ENCODE results near the gene PITHD1.

GRCh38 chr1:23791516-23792047 is 13.4 kb downstream of the PITHD1 start:
- TF ChIP-seq EZH2 (IDR thresholded peaks at IDR 0.05): no peak
- TF ChIP-seq, protein P1, sequence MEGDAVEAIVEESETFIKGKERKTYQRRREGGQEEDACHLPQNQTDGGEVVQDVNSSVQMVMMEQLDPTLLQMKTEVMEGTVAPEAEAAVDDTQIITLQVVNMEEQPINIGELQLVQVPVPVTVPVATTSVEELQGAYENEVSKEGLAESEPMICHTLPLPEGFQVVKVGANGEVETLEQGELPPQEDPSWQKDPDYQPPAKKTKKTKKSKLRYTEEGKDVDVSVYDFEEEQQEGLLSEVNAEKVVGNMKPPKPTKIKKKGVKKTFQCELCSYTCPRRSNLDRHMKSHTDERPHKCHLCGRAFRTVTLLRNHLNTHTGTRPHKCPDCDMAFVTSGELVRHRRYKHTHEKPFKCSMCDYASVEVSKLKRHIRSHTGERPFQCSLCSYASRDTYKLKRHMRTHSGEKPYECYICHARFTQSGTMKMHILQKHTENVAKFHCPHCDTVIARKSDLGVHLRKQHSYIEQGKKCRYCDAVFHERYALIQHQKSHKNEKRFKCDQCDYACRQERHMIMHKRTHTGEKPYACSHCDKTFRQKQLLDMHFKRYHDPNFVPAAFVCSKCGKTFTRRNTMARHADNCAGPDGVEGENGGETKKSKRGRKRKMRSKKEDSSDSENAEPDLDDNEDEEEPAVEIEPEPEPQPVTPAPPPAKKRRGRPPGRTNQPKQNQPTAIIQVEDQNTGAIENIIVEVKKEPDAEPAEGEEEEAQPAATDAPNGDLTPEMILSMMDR (IDR thresholded peaks at IDR 0.05): no peak
- TF ChIP-seq EZH2phosphoT487 (IDR thresholded peaks at IDR 0.05): no peak

All from neural progenitor cell (in vitro differentiated cells).